ENCODE data around the gene NOS2. TPM values are rescaled to one million over a fixed set of nuclear protein-coding genes. Genes with fewer than 3 reads are reported as not detected.
"Not testable (repeated sequence)": the region's sequence is repeated elsewhere in the genome, so short reads cannot be mapped to it uniquely, and the experiment has no call there.

The NOS2 gene
- polyA plus RNA-seq, 1 experiment: not detected

- ChIA-PET CTCF (interaction anchor here (1.1 kb wide), 1 partner anchor 47 kb away, joined by 3 read pairs; the partner anchor contains the start of gene LYRM9), POLR2A (no interaction called here)
- Histone ChIP-seq H3K9me3 (ENCODE audit: control insufficient read depth, insufficient read depth, low read length) (no peaks in the 10 kb centered on the region; the same call in 1 of the 2 replicates), H3K4me3 (ENCODE audit: low read depth, low read length) (no peak overlapping the region), H3K27ac (ENCODE audit: low read depth, low read length) (no peak overlapping the region), H3K27me3 (ENCODE audit: control insufficient read depth, insufficient read depth, low read length) (no peaks in the 10 kb centered on the region)
- no peak for TF ChIP-seq CTCF (IDR thresholded peaks at IDR 0.05; ENCODE audit: low read depth, low read length)
- no peak for DNase-seq (ENCODE audit: low read depth, low spot score)
Observed at GRCh38 chr17:27845264-27846041, 45.1 kb upstream of the NOS2 start.

GRCh38 chr17:27840688-27841087 lies 40.4 kb upstream of the NOS2 start:
- no peaks in the 10 kb centered on the region for H3K27me3 ChIP-seq (ENCODE audit: control insufficient read depth, insufficient read depth, low read length)
- ChIA-PET CTCF (no interaction called here), POLR2A (interaction anchor here (0.6 kb wide), 1 partner anchor 201 kb away, joined by 5 read pairs; no protein-coding TSS in a partner anchor)
- no peak overlapping the region for H3K27ac ChIP-seq (ENCODE audit: low read depth, low read length)
- H3K9me3 ChIP-seq (ENCODE audit: control insufficient read depth, insufficient read depth, low read length): no peaks in the 10 kb centered on the region
- no peak overlapping the region for H3K4me3 ChIP-seq (ENCODE audit: low read depth, low read length)
- TF ChIP-seq CTCF (IDR thresholded peaks at IDR 0.05; ENCODE audit: low read depth, low read length): no peak
- DNase-seq (ENCODE audit: low read depth, low spot score): no peak

GRCh38 chr17:27840406-27840678 lies 40.0 kb upstream of the NOS2 start:
- H3K9me3 ChIP-seq (ENCODE audit: control insufficient read depth, insufficient read depth, low read length); H3K27me3 ChIP-seq (ENCODE audit: control insufficient read depth, insufficient read depth, low read length); H3K27ac ChIP-seq (ENCODE audit: low read depth, low read length); CTCF ChIA-PET; H3K4me3 ChIP-seq (ENCODE audit: low read depth, low read length); DNase-seq (ENCODE audit: low read depth, low spot score): not testable (repeated sequence)
- POLR2A ChIA-PET: interaction anchor here (0.6 kb wide), 1 partner anchor 201 kb away, joined by 5 read pairs; no protein-coding TSS in a partner anchor

- H3K4me3 ChIP-seq (ENCODE audit: low read depth, low read length); CTCF ChIA-PET; H3K27ac ChIP-seq (ENCODE audit: low read depth, low read length); POLR2A ChIA-PET; H3K27me3 ChIP-seq (ENCODE audit: control insufficient read depth, insufficient read depth, low read length); DNase-seq (ENCODE audit: low read depth, low spot score); H3K9me3 ChIP-seq (ENCODE audit: control insufficient read depth, insufficient read depth, low read length): not testable (repeated sequence)
Observed at GRCh38 chr17:27839571-27840405, 39.5 kb upstream of the NOS2 start.

- H3K27me3 ChIP-seq (ENCODE audit: control insufficient read depth, insufficient read depth, low read length); POLR2A ChIA-PET; H3K27ac ChIP-seq (ENCODE audit: low read depth, low read length); CTCF ChIA-PET; DNase-seq (ENCODE audit: low read depth, low spot score); H3K9me3 ChIP-seq (ENCODE audit: control insufficient read depth, insufficient read depth, low read length); H3K4me3 ChIP-seq (ENCODE audit: low read depth, low read length): not testable (repeated sequence)
Observed at GRCh38 chr17:27838607-27839006, 38.3 kb upstream of the NOS2 start.

- POLR2A ChIA-PET; H3K27ac ChIP-seq (ENCODE audit: low read depth, low read length); H3K4me3 ChIP-seq (ENCODE audit: low read depth, low read length); H3K9me3 ChIP-seq (ENCODE audit: control insufficient read depth, insufficient read depth, low read length); DNase-seq (ENCODE audit: low read depth, low spot score); H3K27me3 ChIP-seq (ENCODE audit: control insufficient read depth, insufficient read depth, low read length); CTCF ChIA-PET: not testable (repeated sequence)
Observed at GRCh38 chr17:27837769-27838168, 37.4 kb upstream of the NOS2 start.

- ChIA-PET CTCF (interaction anchor here (0.8 kb wide), 1 partner anchor 77 kb away, joined by 3 read pairs; no protein-coding TSS in a partner anchor), POLR2A (no interaction called here)
- no peak for DNase-seq (ENCODE audit: low read depth, low spot score)
- Histone ChIP-seq H3K27me3 (ENCODE audit: control insufficient read depth, insufficient read depth, low read length) (no peaks in the 10 kb centered on the region), H3K27ac (ENCODE audit: low read depth, low read length) (no peak overlapping the region), H3K4me3 (ENCODE audit: low read depth, low read length) (no peak overlapping the region), H3K9me3 (ENCODE audit: control insufficient read depth, insufficient read depth, low read length) (no peaks in the 10 kb centered on the region)
- no peak for TF ChIP-seq CTCF (IDR thresholded peaks at IDR 0.05; ENCODE audit: low read depth, low read length)
Observed at GRCh38 chr17:27836651-27837050, 36.3 kb upstream of the NOS2 start.

All from AG04450 (cell line).